SK-N-SH (cell line): ENCODE results near the gene SSNA1. TPM values are rescaled to one million over a fixed set of nuclear protein-coding genes. Genes with fewer than 3 reads are reported as not detected.

Experiments used
- CTCF ChIA-PET: fragments of 300-600, 350-600 bp; formaldehyde crosslinking; extraction: SDS; loops from one replicate; lab custom pipeline; 2021; lab: Yijun Ruan, JAX
- POLR2A ChIA-PET: fragments of 350-600 bp; sonication (Branson Sonifier 250); formaldehyde crosslinking; extraction: SDS; loops from one replicate; lab custom pipeline; 2020; ENCODE audit warnings: antibody characterized with exemption, inconsistent platforms; lab: Yijun Ruan, JAX
- DNase-seq: peaks from one replicate; pipeline ENCODE4 v3.0.0; 2012
- H2AFZ ChIP-seq: fragments of 200-600 bp; sonication (generic); 2 replicates; pipeline ENCODE4 v1.8.1; 2016; ENCODE audit warnings: antibody characterized with exemption, mild to moderate bottlenecking, low read depth
- H3F3A ChIP-seq: fragments of 200-600 bp; sonication (generic); replicated peaks from 2 replicates; pipeline ENCODE3; 2016; ENCODE audit warnings: antibody characterized with exemption, mild to moderate bottlenecking; ENCODE audit not compliant: insufficient read depth
- H3K27ac ChIP-seq, 2 experiments: fragments of 200-500 bp in 1 of 2; fragments of 200-600 bp in 1 of 2; sonication (Bioruptor generic) in 1 of 2; sonication (generic), shearing (Covaris generic) in 1 of 2; 2 replicates each; pipeline versions ENCODE4 v1.5.1 to v1.6.1; 2014 to 2016; ENCODE audit warnings: low read depth in 2 of 2, inconsistent platforms in 1 of 2, low read length in 1 of 2, mild to moderate bottlenecking in 1 of 2, mixed read lengths in 1 of 2
- H3K27me3 ChIP-seq: fragments of 200-600 bp; sonication (generic), shearing (Covaris generic); 2 replicates; pipeline ENCODE4 v1.6.1; 2016; ENCODE audit warnings: mixed run types; ENCODE audit not compliant: insufficient read depth
- H3K36me3 ChIP-seq, 2 experiments: fragments of 200-500 bp in 1 of 2; fragments of 200-600 bp in 1 of 2; sonication (Bioruptor generic) in 1 of 2; sonication (generic) in 1 of 2; replicated peaks in 1 of 2; 2 replicates each; pipeline versions ENCODE3 to v1.5.1; 2014 to 2016; ENCODE audit warnings: low read length in 1 of 2, mild to moderate bottlenecking in 1 of 2; ENCODE audit not compliant: insufficient read depth in 2 of 2, control insufficient read depth in 1 of 2
- H3K4me1 ChIP-seq, 2 experiments: fragments of 200-500 bp in 1 of 2; fragments of 200-600 bp in 1 of 2; sonication (Bioruptor generic) in 1 of 2; sonication (generic), shearing (Covaris generic) in 1 of 2; 2 replicates each; pipeline versions ENCODE4 v1.5.1 to v1.6.1; 2014 to 2016; ENCODE audit warnings: low read depth in 1 of 2, low read length in 1 of 2, mixed run types in 1 of 2; ENCODE audit not compliant: insufficient read depth in 2 of 2, control insufficient read depth in 1 of 2
- H3K4me2 ChIP-seq: fragments of 200-600 bp; sonication (generic), shearing (Covaris generic); 2 replicates; pipeline ENCODE4 v1.6.1; 2017; ENCODE audit warnings: mixed run types
- H3K4me3 ChIP-seq, 2 experiments: fragments of 200-500 bp in 1 of 2; fragments of 200-600 bp in 1 of 2; sonication (Bioruptor generic) in 1 of 2; sonication (generic), shearing (Covaris generic) in 1 of 2; 2 replicates each; pipeline versions ENCODE4 v1.5.1 to v1.8.1; 2014 to 2016; ENCODE audit warnings: low read depth in 2 of 2, inconsistent platforms in 1 of 2, low read length in 1 of 2, mild to moderate bottlenecking in 1 of 2, mixed read lengths in 1 of 2, moderate library complexity in 1 of 2
- H3K79me2 ChIP-seq: fragments of 200-600 bp; sonication (generic); 2 replicates; pipeline ENCODE4 v1.8.1; 2017; ENCODE audit warnings: mild to moderate bottlenecking; ENCODE audit not compliant: insufficient read depth
- H3K9ac ChIP-seq: fragments of 200-600 bp; sonication (generic); 2 replicates; pipeline ENCODE4 v1.6.1; 2017; ENCODE audit warnings: mixed run types
- H3K9me2 ChIP-seq: fragments of 200-600 bp; sonication (generic); 2 replicates; pipeline ENCODE4 v1.6.1; 2017; ENCODE audit warnings: mixed run types
- H3K9me3 ChIP-seq: fragments of 200-600 bp; sonication (generic); 2 replicates; pipeline ENCODE4 v1.6.1; 2017; ENCODE audit warnings: mixed run types, mild to moderate bottlenecking, moderate library complexity
- H4K20me1 ChIP-seq: fragments of 200-600 bp; sonication (generic); 2 replicates; pipeline ENCODE4 v1.6.1; 2017; ENCODE audit warnings: mild to moderate bottlenecking, mixed run types; ENCODE audit not compliant: insufficient read depth
- CTCF ChIP-seq: fragments of 200-600 bp; sonication (generic); IDR thresholded peaks from 2 replicates; pipeline ENCODE4 v1.6.1; 2017; ENCODE audit warnings: antibody characterized with exemption, mild to moderate bottlenecking, moderate library complexity
- ELF1 ChIP-seq: IDR thresholded peaks from 2 replicates; pipeline ENCODE4 v1.4.0; 2012
- EP300 ChIP-seq, 2 experiments: IDR thresholded peaks; 2 replicates each; pipeline versions ENCODE4 v1.4.0 to v1.6.1; 2012; ENCODE audit warnings: borderline replicate concordance in 1 of 2, low read depth in 1 of 2, low read length in 1 of 2
- EZH2phosphoT487 ChIP-seq: fragments of 200-600 bp; sonication (generic); IDR thresholded peaks from 2 replicates; pipeline ENCODE4 v1.6.1; 2017; ENCODE audit warnings: low read depth, mixed run types, mild to moderate bottlenecking, antibody characterized with exemption, moderate library complexity, borderline replicate concordance
- FOSL2 ChIP-seq: IDR thresholded peaks from 2 replicates; pipeline ENCODE4 v1.4.0; 2012; ENCODE audit warnings: low read depth, mild to moderate bottlenecking, moderate library complexity, borderline replicate concordance
- GABPA ChIP-seq: IDR thresholded peaks from 2 replicates; pipeline ENCODE4 v1.4.0; 2012; ENCODE audit warnings: low read depth, mild to moderate bottlenecking
- MXI1 ChIP-seq: IDR thresholded peaks from 2 replicates; pipeline ENCODE4 v1.6.1; 2012; ENCODE audit warnings: mild to moderate bottlenecking, low read depth, low read length, improper control_type of control experiment
- NRF1 ChIP-seq: IDR thresholded peaks from 2 replicates; pipeline ENCODE4 v1.6.1; 2012; ENCODE audit warnings: low read depth, mild to moderate bottlenecking, low read length
- PBX3 ChIP-seq: IDR thresholded peaks from 2 replicates; pipeline ENCODE4; 2012
- RAD21 ChIP-seq: IDR thresholded peaks from 2 replicates; pipeline ENCODE4 v1.6.1; 2012; ENCODE audit warnings: mild to moderate bottlenecking, low read length
- RXRA ChIP-seq: IDR thresholded peaks from 2 replicates; pipeline ENCODE4 v1.4.0; 2012; ENCODE audit warnings: low read depth, mild to moderate bottlenecking, borderline replicate concordance
- SIN3A ChIP-seq: IDR thresholded peaks from 2 replicates; pipeline ENCODE4 v1.6.1; 2012; ENCODE audit warnings: low read depth, mild to moderate bottlenecking, low read length, moderate library complexity, borderline replicate concordance
- TAF1 ChIP-seq: IDR thresholded peaks from 2 replicates; pipeline ENCODE4 v1.6.1; 2012; ENCODE audit warnings: low read depth, mild to moderate bottlenecking, low read length, moderate library complexity, borderline replicate concordance
- TCF12 ChIP-seq: IDR thresholded peaks from 2 replicates; pipeline ENCODE4 v1.4.0; 2012
- TEAD4 ChIP-seq: IDR thresholded peaks from 2 replicates; pipeline ENCODE4 v1.4.0; 2012; ENCODE audit warnings: mild to moderate bottlenecking, borderline replicate concordance; ENCODE audit not compliant: insufficient read depth
- ZBTB33 ChIP-seq: IDR thresholded peaks from 2 replicates; pipeline ENCODE4 v1.4.0; 2012; ENCODE audit warnings: low read depth, borderline replicate concordance
- WGBS: methylation state at CpG from one replicate; pipeline ENCODE4 v1.1.6; 2017; ENCODE audit warnings: low lambda C conversion rate; 5-methylcytosine and 5-hydroxymethylcytosine counted together
- polyA plus RNA-seq, 3 experiments: library from polyadenylated mRNA; depleted of rRNA; stranded (reverse); fragments of >200 nt; gene quantifications; 2 replicates each; pipeline ENCODE4 v1.2.3, GENCODE V29; 2012

The SSNA1 gene
- polyA plus RNA-seq, 1 of the 3 experiments (the other 2 are of a cell fraction) = 124 TPM

- TF ChIP-seq TAF1 = no peak
Observed at GRCh38 chr9:137212520-137212919, 24.0 kb downstream of the SSNA1 start (continued).

- Histone ChIP-seq H3F3A (no peaks in the 10 kb centered on the region), H3K79me2 (peaks cover 1% of the 10 kb centered on the region; the same call in 1 of the 2 replicates), H3K4me1 (no peaks in the 10 kb centered on the region), H3K36me3 (peaks cover 0 to 14% of the 10 kb centered on the region in 2 experiments), H3K4me3 (no peak overlapping the region), H4K20me1 (no peaks in the 10 kb centered on the region), H3K27me3 (no peaks in the 10 kb centered on the region), H2AFZ (no peak overlapping the region), H3K9ac (no peak overlapping the region), H3K27ac (no peak overlapping the region), H3K4me2 (no peak overlapping the region), H3K9me3 (no peaks in the 10 kb centered on the region), H3K9me2 (no peaks in the 10 kb centered on the region)
- CTCF ChIA-PET = interaction anchor here (0.9 to 1.9 kb wide), 5 partner anchors 14 to 305 kb away, joined by 3 to 6 read pairs (median 4); partner anchors contain the start of gene RNF224
- WGBS = 94% methylated on average over 25 of the region's 49 CpGs
- POLR2A ChIA-PET = interaction anchor here (1.3 to 1.9 kb wide), 2 partner anchors 13 to 27 kb away, joined by 3 to 6 read pairs; partner anchors contain the start of genes TPRN and TUBB4B
- TF ChIP-seq CTCF (peak; percentile 24; the same call in 1 of the 2 replicates), SIN3A (no peak)
- peak; percentile 58 for DNase-seq
Observed at GRCh38 chr9:137213160-137214060, 24.9 kb downstream of the SSNA1 start.

GRCh38 chr9:137214620-137215019 is 26.1 kb downstream of the SSNA1 start:
- POLR2A ChIA-PET = interaction anchor here (1.3 to 1.9 kb wide), 2 partner anchors 14 to 26 kb away, joined by 3 to 6 read pairs; partner anchors contain the start of genes TPRN and TUBB4B
- DNase-seq = no peak
- Histone ChIP-seq H2AFZ (no peak overlapping the region), H3K27me3 (no peaks in the 10 kb centered on the region), H3K9me2 (no peaks in the 10 kb centered on the region), H3K79me2 (no peaks in the 10 kb centered on the region), H3F3A (no peaks in the 10 kb centered on the region), H3K27ac (no peak overlapping the region), H3K4me2 (no peak overlapping the region), H3K36me3 (peaks cover 0 to 14% of the 10 kb centered on the region in 2 experiments), H4K20me1 (no peaks in the 10 kb centered on the region), H3K9ac (no peak overlapping the region), H3K4me3 (no peak overlapping the region), H3K9me3 (no peaks in the 10 kb centered on the region), H3K4me1 (0 out of 4 replicates have a peak, but pooled peaks cover 0 to 5% of the 10 kb centered on the region in 2 experiments)
- 95% methylated on average over 18 of the region's 19 CpGs for WGBS
- CTCF ChIA-PET = interaction anchor here (1.9 kb wide), 1 partner anchor 12 kb away, joined by 6 read pairs; the partner anchor contains the start of gene RNF224
- TF ChIP-seq ELF1 (no peak), EP300 (IDR thresholded peaks at IDR 0.05; ENCODE audit: borderline replicate concordance in 1 of 2, low read depth in 1 of 2, low read length in 1 of 2) (no peak), FOSL2 (no peak), NRF1 (no peak), CTCF (no peak), PBX3 (no peak), ZBTB33 (no peak), MXI1 (no peak), EZH2phosphoT487 (no peak), RXRA (no peak), TEAD4 (no peak), GABPA (no peak), TCF12 (no peak), RAD21 (no peak)
